Peyer's patch (tissue), 4 donors: ENCODE results near the gene SMIM43.

Experiments
- POLR2A ChIP-seq, 2 donors: fragments of 450-650 bp; IDR thresholded peaks; one replicate each; pipeline ENCODE4 v1.5.1; 2017; ENCODE audit warnings: antibody characterized with exemption in 2 of 2, mild to moderate bottlenecking in 2 of 2, moderate library complexity in 2 of 2
- TF ChIP-seq, protein P1 (sequence below), 6 experiments: fragments of 450-650 bp in 4 of 6; fragments of 200-600 bp in 2 of 6; sonication (generic) in 1 of 6; IDR thresholded peaks; one replicate each; pipeline ENCODE4 v1.5.1; 2017 to 2019; ENCODE audit warnings: antibody characterized with exemption in 6 of 6, mild to moderate bottlenecking in 3 of 6, moderate library complexity in 1 of 6

DNA sequence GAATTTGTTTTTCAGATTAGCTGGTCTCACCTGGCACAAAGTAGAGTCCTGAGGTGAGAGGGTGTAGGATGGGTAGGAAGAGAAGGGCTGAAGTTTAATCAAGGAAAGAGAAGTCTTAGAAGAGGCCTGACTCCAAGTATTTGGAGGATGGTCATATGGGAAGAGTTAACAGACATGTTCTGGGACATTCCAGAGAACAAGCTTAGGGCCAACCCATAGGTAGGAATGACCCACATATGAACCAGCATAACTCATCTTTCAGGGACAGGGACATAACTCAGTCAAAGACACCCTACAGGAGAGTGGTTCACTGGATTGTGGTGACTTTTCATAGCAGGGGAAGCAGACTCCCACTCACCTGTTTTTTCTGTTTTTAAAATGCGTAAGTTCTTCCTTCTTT, 40.3 kb downstream of the SMIM43 start:
- TF ChIP-seq, protein P1, sequence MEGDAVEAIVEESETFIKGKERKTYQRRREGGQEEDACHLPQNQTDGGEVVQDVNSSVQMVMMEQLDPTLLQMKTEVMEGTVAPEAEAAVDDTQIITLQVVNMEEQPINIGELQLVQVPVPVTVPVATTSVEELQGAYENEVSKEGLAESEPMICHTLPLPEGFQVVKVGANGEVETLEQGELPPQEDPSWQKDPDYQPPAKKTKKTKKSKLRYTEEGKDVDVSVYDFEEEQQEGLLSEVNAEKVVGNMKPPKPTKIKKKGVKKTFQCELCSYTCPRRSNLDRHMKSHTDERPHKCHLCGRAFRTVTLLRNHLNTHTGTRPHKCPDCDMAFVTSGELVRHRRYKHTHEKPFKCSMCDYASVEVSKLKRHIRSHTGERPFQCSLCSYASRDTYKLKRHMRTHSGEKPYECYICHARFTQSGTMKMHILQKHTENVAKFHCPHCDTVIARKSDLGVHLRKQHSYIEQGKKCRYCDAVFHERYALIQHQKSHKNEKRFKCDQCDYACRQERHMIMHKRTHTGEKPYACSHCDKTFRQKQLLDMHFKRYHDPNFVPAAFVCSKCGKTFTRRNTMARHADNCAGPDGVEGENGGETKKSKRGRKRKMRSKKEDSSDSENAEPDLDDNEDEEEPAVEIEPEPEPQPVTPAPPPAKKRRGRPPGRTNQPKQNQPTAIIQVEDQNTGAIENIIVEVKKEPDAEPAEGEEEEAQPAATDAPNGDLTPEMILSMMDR (IDR thresholded peaks at IDR 0.05) = no peak
- no peak for TF ChIP-seq POLR2A (IDR thresholded peaks at IDR 0.05)
